ENCODE data around the gene LAS1L.

Gene LAS1L

DNA sequence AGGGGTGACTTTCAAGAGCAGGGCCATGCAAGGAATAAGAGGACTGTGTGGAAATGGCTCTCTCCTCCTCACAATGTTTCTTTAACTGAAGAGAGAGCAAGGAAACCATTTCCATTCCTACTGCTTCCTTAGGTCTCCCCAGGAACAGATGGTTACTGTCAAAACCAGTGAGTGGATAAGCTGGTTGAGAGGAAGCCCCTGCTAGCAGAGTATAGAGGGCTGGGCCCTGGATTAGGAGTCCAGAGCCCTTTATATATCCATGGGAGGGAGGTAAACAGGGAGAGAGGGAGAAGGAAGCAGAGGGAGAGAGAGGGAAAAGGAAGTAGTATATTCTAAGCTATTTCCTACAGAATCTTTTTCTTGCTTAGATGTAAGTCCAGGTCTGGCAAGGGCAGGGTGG lies 43.8 kb upstream of the LAS1L start (continued):
- TF ChIP-seq PATZ1 (CRISPR knock-in tag; IDR thresholded peaks at IDR 0.05; ENCODE audit: borderline replicate concordance) = no peak

- TF ChIP-seq ZNF70 (CRISPR knock-in tag; IDR thresholded peaks at IDR 0.05) = no peak
- TF ChIP-seq GLIS3 (CRISPR knock-in tag; IDR thresholded peaks at IDR 0.05) = no peak
- TF ChIP-seq, protein P1, sequence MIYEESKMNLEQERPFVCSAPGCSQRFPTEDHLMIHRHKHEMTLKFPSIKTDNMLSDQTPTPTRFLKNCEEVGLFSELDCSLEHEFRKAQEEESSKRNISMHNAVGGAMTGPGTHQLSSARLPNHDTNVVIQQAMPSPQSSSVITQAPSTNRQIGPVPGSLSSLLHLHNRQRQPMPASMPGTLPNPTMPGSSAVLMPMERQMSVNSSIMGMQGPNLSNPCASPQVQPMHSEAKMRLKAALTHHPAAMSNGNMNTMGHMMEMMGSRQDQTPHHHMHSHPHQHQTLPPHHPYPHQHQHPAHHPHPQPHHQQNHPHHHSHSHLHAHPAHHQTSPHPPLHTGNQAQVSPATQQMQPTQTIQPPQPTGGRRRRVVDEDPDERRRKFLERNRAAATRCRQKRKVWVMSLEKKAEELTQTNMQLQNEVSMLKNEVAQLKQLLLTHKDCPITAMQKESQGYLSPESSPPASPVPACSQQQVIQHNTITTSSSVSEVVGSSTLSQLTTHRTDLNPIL (CRISPR knock-in tag; IDR thresholded peaks at IDR 0.05; ENCODE audit: low read depth) = no peak
- no peak for TF ChIP-seq ZNF565 (CRISPR knock-in tag; conservative IDR thresholded peaks at IDR 0.05; ENCODE audit: low read depth)
- no peak for TF ChIP-seq TOX (CRISPR knock-in tag; IDR thresholded peaks at IDR 0.05; ENCODE audit: borderline replicate concordance)
- TF ChIP-seq ZNF8 (CRISPR knock-in tag; IDR thresholded peaks at IDR 0.05) = no peak
- ATAC-seq = no peak
Observed at GRCh38 chrX:65576160-65576559, 41.6 kb upstream of the LAS1L start.

DNA sequence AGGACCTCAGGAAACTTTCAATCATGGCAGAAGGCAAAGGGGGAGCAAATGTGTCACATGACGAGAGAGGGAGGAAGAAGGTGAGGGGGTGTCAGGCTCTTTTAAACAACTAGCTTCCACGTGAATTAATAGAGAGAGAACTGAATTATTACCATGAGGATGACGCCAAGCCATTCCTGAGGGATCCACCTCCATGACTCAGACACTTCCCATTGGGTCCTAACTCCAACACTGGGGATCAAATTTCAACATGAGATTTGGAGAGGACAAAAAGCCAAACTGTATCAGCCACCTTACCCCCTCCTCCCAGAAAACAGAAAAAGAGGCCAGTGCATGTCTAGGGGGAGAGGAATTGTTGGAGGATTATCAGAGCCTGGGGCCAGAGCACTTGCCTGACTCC lies 40.4 kb upstream of the LAS1L start:
- TF ChIP-seq TSHZ2 (CRISPR knock-in tag; IDR thresholded peaks at IDR 0.05) = no peak
- no peak for TF ChIP-seq ZNF565 (CRISPR knock-in tag; conservative IDR thresholded peaks at IDR 0.05; ENCODE audit: low read depth)
- no peak for TF ChIP-seq CSDC2 (CRISPR knock-in tag; IDR thresholded peaks at IDR 0.05)
- TF ChIP-seq SNAI2 (CRISPR knock-in tag; IDR thresholded peaks at IDR 0.05) = no peak
- TF ChIP-seq, protein P2, sequence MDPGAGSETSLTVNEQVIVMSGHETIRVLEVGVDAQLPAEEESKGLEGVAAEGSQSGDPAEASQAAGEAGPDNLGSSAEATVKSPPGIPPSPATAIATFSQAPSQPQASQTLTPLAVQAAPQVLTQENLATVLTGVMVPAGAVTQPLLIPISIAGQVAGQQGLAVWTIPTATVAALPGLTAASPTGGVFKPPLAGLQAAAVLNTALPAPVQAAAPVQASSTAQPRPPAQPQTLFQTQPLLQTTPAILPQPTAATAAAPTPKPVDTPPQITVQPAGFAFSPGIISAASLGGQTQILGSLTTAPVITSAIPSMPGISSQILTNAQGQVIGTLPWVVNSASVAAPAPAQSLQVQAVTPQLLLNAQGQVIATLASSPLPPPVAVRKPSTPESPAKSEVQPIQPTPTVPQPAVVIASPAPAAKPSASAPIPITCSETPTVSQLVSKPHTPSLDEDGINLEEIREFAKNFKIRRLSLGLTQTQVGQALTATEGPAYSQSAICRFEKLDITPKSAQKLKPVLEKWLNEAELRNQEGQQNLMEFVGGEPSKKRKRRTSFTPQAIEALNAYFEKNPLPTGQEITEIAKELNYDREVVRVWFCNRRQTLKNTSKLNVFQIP (CRISPR knock-in tag; IDR thresholded peaks at IDR 0.05; ENCODE audit: borderline replicate concordance, low read depth) = no peak
- TF ChIP-seq TOX (CRISPR knock-in tag; IDR thresholded peaks at IDR 0.05; ENCODE audit: borderline replicate concordance) = no peak
- no peak for TF ChIP-seq ZC3H10 (CRISPR knock-in tag; IDR thresholded peaks at IDR 0.05)
- TF ChIP-seq ZFP3 (CRISPR knock-in tag; IDR thresholded peaks at IDR 0.05) = no peak
- no peak for TF ChIP-seq PPARA (CRISPR knock-in tag; IDR thresholded peaks at IDR 0.05; ENCODE audit: borderline replicate concordance)
- TF ChIP-seq ISL1 (CRISPR knock-in tag; IDR thresholded peaks at IDR 0.05) = no peak
- TF ChIP-seq, protein P1 (CRISPR knock-in tag; IDR thresholded peaks at IDR 0.05; ENCODE audit: low read depth) = no peak
- no peak for TF ChIP-seq PATZ1 (CRISPR knock-in tag; IDR thresholded peaks at IDR 0.05; ENCODE audit: borderline replicate concordance)
- no peak for TF ChIP-seq TCF4 (CRISPR knock-in tag; IDR thresholded peaks at IDR 0.05; ENCODE audit: borderline replicate concordance)
- TF ChIP-seq, protein P3, sequence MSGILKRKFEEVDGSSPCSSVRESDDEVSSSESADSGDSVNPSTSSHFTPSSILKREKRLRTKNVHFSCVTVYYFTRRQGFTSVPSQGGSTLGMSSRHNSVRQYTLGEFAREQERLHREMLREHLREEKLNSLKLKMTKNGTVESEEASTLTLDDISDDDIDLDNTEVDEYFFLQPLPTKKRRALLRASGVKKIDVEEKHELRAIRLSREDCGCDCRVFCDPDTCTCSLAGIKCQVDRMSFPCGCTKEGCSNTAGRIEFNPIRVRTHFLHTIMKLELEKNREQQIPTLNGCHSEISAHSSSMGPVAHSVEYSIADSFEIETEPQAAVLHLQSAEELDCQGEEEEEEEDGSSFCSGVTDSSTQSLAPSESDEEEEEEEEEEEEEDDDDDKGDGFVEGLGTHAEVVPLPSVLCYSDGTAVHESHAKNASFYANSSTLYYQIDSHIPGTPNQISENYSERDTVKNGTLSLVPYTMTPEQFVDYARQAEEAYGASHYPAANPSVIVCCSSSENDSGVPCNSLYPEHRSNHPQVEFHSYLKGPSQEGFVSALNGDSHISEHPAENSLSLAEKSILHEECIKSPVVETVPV (CRISPR knock-in tag; IDR thresholded peaks at IDR 0.05) = no peak
- TF ChIP-seq GLIS3 (CRISPR knock-in tag; IDR thresholded peaks at IDR 0.05) = no peak
- TF ChIP-seq BACH2 (CRISPR knock-in tag; IDR thresholded peaks at IDR 0.05; ENCODE audit: borderline replicate concordance) = no peak
- no peak for TF ChIP-seq ZFP30 (CRISPR knock-in tag; IDR thresholded peaks at IDR 0.05)
- no peak for TF ChIP-seq ESRRG (CRISPR knock-in tag; IDR thresholded peaks at IDR 0.05)
- ATAC-seq = no peak
